SIG-M5 (cell line): ENCODE results near the gene PRSS16.

Source experiments
- DNase-seq: peaks from one replicate; lab custom pipeline; 2025; lab: John Stamatoyannopoulos, UW

Gene PRSS16

GRCh38 chr6:27286141-27286540 lies 38.6 kb downstream of the PRSS16 start:
- no peak for DNase-seq

GRCh38 chr6:27287751-27288135 lies 40.2 kb downstream of the PRSS16 start:
- no peak for DNase-seq

- DNase-seq: no peak
Observed at GRCh38 chr6:27288136-27289044, 40.9 kb downstream of the PRSS16 start.

- no peak for DNase-seq
Observed at GRCh38 chr6:27290065-27290849, 42.8 kb downstream of the PRSS16 start.

GRCh38 chr6:27290850-27291208 lies 43.3 kb downstream of the PRSS16 start:
- DNase-seq: no peak

- no peak for DNase-seq
Observed at GRCh38 chr6:27293436-27294098, 46.1 kb downstream of the PRSS16 start.

- DNase-seq: no peak
Observed at GRCh38 chr6:27294409-27294808, 46.9 kb downstream of the PRSS16 start.

- no peak for DNase-seq
Observed at GRCh38 chr6:27295301-27296079, 48.0 kb downstream of the PRSS16 start.

- DNase-seq: no peak
Observed at GRCh38 chr6:27296106-27296783, 48.7 kb downstream of the PRSS16 start.

GRCh38 chr6:27297484-27297856 lies 50.0 kb downstream of the PRSS16 start:
- DNase-seq: no peak

GRCh38 chr6:27297857-27298730 lies 50.6 kb downstream of the PRSS16 start:
- DNase-seq: no peak

- no peak for DNase-seq
Observed at GRCh38 chr6:27303613-27304272, 56.2 kb downstream of the PRSS16 start.
